K562 (cell line): ENCODE data around the gene SCARF2. TPM values are rescaled to one million over a fixed set of nuclear protein-coding genes. Genes with fewer than 3 reads are reported as not detected.

Experiments used
- ATAC-seq: fragments of 200-7000 bp; cut with Tn5 transposase; 3 replicates; pipeline ENCODE4 v1.9.1; 2020; ENCODE audit warnings: moderate library complexity
- BruUV-seq: library from RNA; stranded (reverse); fragments of 400-500 nt; replicated peaks from 2 replicates; lab custom pipeline; 2021; lab: Mats Ljungman, UMichigan
- CTCF ChIA-PET: fragments of 300-600 bp; formaldehyde crosslinking; extraction: SDS; loops from one replicate; lab custom pipeline; 2021; ENCODE audit warnings: low intra/inter-chr PET ratio; lab: Yijun Ruan, JAX
- POLR2A ChIA-PET: fragments of 300-600, 350-650 bp; sonication (Branson Sonifier 250); formaldehyde crosslinking; extraction: SDS; loops from one replicate; lab custom pipeline; 2021; ENCODE audit warnings: antibody characterized with exemption, inconsistent platforms; lab: Yijun Ruan, JAX
- DNase-seq, 4 experiments: peaks; one replicate each; pipeline versions ENCODE4 v3.0.0 to v3.0.0-alpha.2; 2011 to 2018; ENCODE audit warnings: low spot score in 3 of 4, mixed read lengths in 3 of 4; ENCODE audit errors: extremely low read depth in 1 of 4
- FAIRE-seq: peaks from 2 replicates; lab custom pipeline; 2011; peaks lifted over from hg19 to GRCh38; lab: Jason Lieb, UNC
- H2AFZ ChIP-seq: 2 replicates; pipeline ENCODE4 v1.6.0; 2011; ENCODE audit warnings: low read depth, low read length, control low read depth, inconsistent platforms
- H3K27ac ChIP-seq: fragments of 200-600 bp; 3 replicates; pipeline ENCODE4 v1.8.0; 2011; ENCODE audit warnings: low read depth, mild to moderate bottlenecking, control low read depth, inconsistent platforms, low read length, moderate library complexity, mixed read lengths; ENCODE audit errors: extremely low read depth
- H3K27me3 ChIP-seq, 2 experiments: fragments of 300-600 bp in 1 of 2; 2 replicates in 1 of 2; 3 replicates in 1 of 2; pipeline versions ENCODE4 v1.6.0 to v1.8.0; 2011; ENCODE audit warnings: inconsistent platforms in 2 of 2, low read length in 2 of 2, mild to moderate bottlenecking in 1 of 2, mixed read lengths in 1 of 2, moderate library complexity in 1 of 2; ENCODE audit not compliant: control insufficient read depth in 2 of 2, insufficient read depth in 2 of 2
- H3K36me3 ChIP-seq: fragments of 300-600 bp; 3 replicates; pipeline ENCODE4 v1.8.0; 2011; ENCODE audit warnings: mild to moderate bottlenecking, low read length, inconsistent platforms; ENCODE audit not compliant: control insufficient read depth, insufficient read depth
- H3K4me1 ChIP-seq, 2 experiments: fragments of 200-600 bp in 1 of 2; replicated peaks in 1 of 2; 2 replicates in 1 of 2; 3 replicates in 1 of 2; pipeline versions ENCODE4 v1.5.1 to v1.8.0; 2011; ENCODE audit warnings: inconsistent platforms in 2 of 2, low read length in 2 of 2, mild to moderate bottlenecking in 1 of 2, mixed read lengths in 1 of 2, moderate library complexity in 1 of 2; ENCODE audit not compliant: control insufficient read depth in 2 of 2, insufficient read depth in 2 of 2
- H3K4me2 ChIP-seq: 2 replicates; pipeline ENCODE4 v1.6.1; 2011; ENCODE audit warnings: low read length, control low read depth, inconsistent platforms, mixed read lengths; ENCODE audit not compliant: insufficient read depth
- H3K4me3 ChIP-seq: fragments of 200-600 bp; sonication (generic), shearing (Covaris generic); 2 replicates; pipeline ENCODE4 v1.5.1; 2016; ENCODE audit warnings: control low read depth, inconsistent platforms
- H3K79me2 ChIP-seq: fragments of 200-600 bp; 3 replicates; pipeline ENCODE4 v1.8.0; 2011; ENCODE audit warnings: low read length, inconsistent platforms; ENCODE audit not compliant: control insufficient read depth, insufficient read depth
- H3K9ac ChIP-seq, 2 experiments: 2 replicates each; pipeline versions ENCODE4 v1.6.0 to v1.6.1; 2011; ENCODE audit warnings: low read depth in 2 of 2, low read length in 2 of 2, control low read depth in 1 of 2, inconsistent platforms in 1 of 2, mild to moderate bottlenecking in 1 of 2, mixed read lengths in 1 of 2; ENCODE audit not compliant: insufficient read depth in 1 of 2
- H3K9me1 ChIP-seq: one replicate; pipeline ENCODE4 v1.6.0; 2011; ENCODE audit warnings: inconsistent platforms, mild to moderate bottlenecking, low read length, moderate library complexity; ENCODE audit not compliant: control insufficient read depth, insufficient read depth
- H3K9me3 ChIP-seq: replicated peaks from 2 replicates; pipeline ENCODE4 v1.5.1; 2011; ENCODE audit warnings: low read depth, low read length, inconsistent platforms; ENCODE audit not compliant: control insufficient read depth, insufficient read depth
- H4K20me1 ChIP-seq: replicated peaks from 2 replicates; pipeline ENCODE4 v1.6.1; 2011; ENCODE audit warnings: low read length, inconsistent platforms, mixed read lengths; ENCODE audit not compliant: control insufficient read depth, insufficient read depth
- BRCA1 ChIP-seq, 2 experiments: fragments of 450-650 bp in 1 of 2; sonication (generic) in 1 of 2; formaldehyde crosslinking in 1 of 2; IDR thresholded peaks; 2 replicates each; pipeline versions ENCODE4 v1.5.0 to v1.6.1; 2017 to 2020; ENCODE audit warnings: mild to moderate bottlenecking in 1 of 2, missing genetic modification reagents in 1 of 2
- EHMT2 ChIP-seq: fragments of 450-650 bp; IDR thresholded peaks from 2 replicates; pipeline ENCODE4 v1.6.1; 2018; ENCODE audit warnings: antibody characterized with exemption
- HNRNPH1 ChIP-seq: fragments of 200-400 bp; formaldehyde crosslinking; optimal IDR thresholded peaks from 2 replicates; pipeline ENCODE3; 2017; ENCODE audit warnings: low read depth, mild to moderate bottlenecking, low read length, moderate library complexity
- JUNB ChIP-seq: fragments of 450-650 bp; formaldehyde crosslinking; conservative IDR thresholded peaks from 2 replicates; pipeline ENCODE4 v1.4.0; 2020; ENCODE audit warnings: mild to moderate bottlenecking
- NR2C1 ChIP-seq, 2 experiments: fragments of 450-650 bp; IDR thresholded peaks; 2 replicates each; pipeline ENCODE4 v1.6.1; 2017; ENCODE audit warnings: mild to moderate bottlenecking in 2 of 2, antibody characterized with exemption in 1 of 2, inconsistent platforms in 1 of 2, missing compliant biosample characterization in 1 of 2, missing genetic modification characterization in 1 of 2
- ZKSCAN3 ChIP-seq: fragments of 250-450 bp; sonication (Bioruptor Pico); IDR thresholded peaks from 2 replicates; pipeline ENCODE4 v1.4.0; 2020
- ZNF717 ChIP-seq: fragments of 250-450 bp; sonication (Bioruptor Pico); IDR thresholded peaks from 2 replicates; pipeline ENCODE4 v1.5.0; 2021
- WGBS: fragments of 100-300 bp; shearing (Covaris generic); methylation state at CpG from one replicate; pipeline ENCODE4 v1.1.6; 2016; ENCODE audit warnings: low coverage, mixed read lengths; ENCODE audit not compliant: insufficient coverage; ENCODE audit errors: missing lambda C conversion rate; 5-methylcytosine and 5-hydroxymethylcytosine counted together
- in situ Hi-C: fragments of 300-500 bp; cut with MboI; formaldehyde crosslinking; loops from 4 replicates; pipeline ENCODE4 v1.15.0; 2018; ENCODE audit warnings: inconsistent platforms, mixed read lengths
- intact Hi-C: fragments of 100-400 bp; cut with micrococcal nuclease; formaldehyde crosslinking; loops from 2 replicates; pipeline ENCODE4 v1.14.2; 2022
- polyA plus RNA-seq, 8 experiments: library from polyadenylated mRNA; depleted of rRNA in 4 of 8; stranded (reverse) in 5 of 8; unstranded in 3 of 8; fragments of >200 nt; fragmentation: Nextera tagmentation in 2 of 8; fragmentation: Illumina TruSeq in 1 of 8; extraction: Ambion mirVana in 2 of 8; extraction: Trizol in 1 of 8; gene quantifications; 2 replicates each; pipeline versions ENCODE4 v1.2.1 to v1.2.3, GENCODE V29; 2011 to 2014; ENCODE audit warnings: inconsistent platforms in 1 of 8, missing spikeins in 1 of 8
- total RNA-seq, 7 experiments: library from RNA; depleted of rRNA in 6 of 7; stranded (reverse); fragments of >200 nt in 6 of 7; fragmentation: Illumina TruSeq in 2 of 7; extraction: Trizol in 2 of 7; gene quantifications; 2 replicates each; pipeline versions ENCODE4 v1.2.1 to v1.2.3, GENCODE V29; 2011 to 2021; ENCODE audit warnings: low replicate concordance in 1 of 7
- TF ChIP-seq, protein P1 (sequence below): fragments of 250-450 bp; sonication (Bioruptor Pico); IDR thresholded peaks from 2 replicates; pipeline ENCODE4 v1.5.1; 2021; ENCODE audit warnings: mild to moderate bottlenecking
- TF ChIP-seq, protein P2 (sequence below): sonication (generic); formaldehyde crosslinking; IDR thresholded peaks from 2 replicates; pipeline ENCODE4 v1.8.0; 2023; ENCODE audit warnings: missing genetic modification reagents, mild to moderate bottlenecking, borderline replicate concordance
- TF ChIP-seq, protein P3 (sequence below), 3 experiments: IDR thresholded peaks in 2 of 3; conservative IDR thresholded peaks in 1 of 3; 2 replicates each; pipeline ENCODE4 v1.5.1; 2011 to 2012; ENCODE audit warnings: low read length in 3 of 3, mild to moderate bottlenecking in 3 of 3, control low read depth in 2 of 3, improper control_type of control experiment in 1 of 3, inconsistent platforms in 1 of 3, low read depth in 1 of 3, mixed read lengths in 1 of 3, moderate library complexity in 1 of 3; ENCODE audit not compliant: insufficient read depth in 2 of 3

Gene SCARF2
- total and polyA plus RNA-seq, 9 of the 15 experiments (the other 6 are each of a cell fraction or from before 2014, with no cell fraction given) = 0.06 to 0.32 (median 0.21) TPM; not detected in 5

DNA sequence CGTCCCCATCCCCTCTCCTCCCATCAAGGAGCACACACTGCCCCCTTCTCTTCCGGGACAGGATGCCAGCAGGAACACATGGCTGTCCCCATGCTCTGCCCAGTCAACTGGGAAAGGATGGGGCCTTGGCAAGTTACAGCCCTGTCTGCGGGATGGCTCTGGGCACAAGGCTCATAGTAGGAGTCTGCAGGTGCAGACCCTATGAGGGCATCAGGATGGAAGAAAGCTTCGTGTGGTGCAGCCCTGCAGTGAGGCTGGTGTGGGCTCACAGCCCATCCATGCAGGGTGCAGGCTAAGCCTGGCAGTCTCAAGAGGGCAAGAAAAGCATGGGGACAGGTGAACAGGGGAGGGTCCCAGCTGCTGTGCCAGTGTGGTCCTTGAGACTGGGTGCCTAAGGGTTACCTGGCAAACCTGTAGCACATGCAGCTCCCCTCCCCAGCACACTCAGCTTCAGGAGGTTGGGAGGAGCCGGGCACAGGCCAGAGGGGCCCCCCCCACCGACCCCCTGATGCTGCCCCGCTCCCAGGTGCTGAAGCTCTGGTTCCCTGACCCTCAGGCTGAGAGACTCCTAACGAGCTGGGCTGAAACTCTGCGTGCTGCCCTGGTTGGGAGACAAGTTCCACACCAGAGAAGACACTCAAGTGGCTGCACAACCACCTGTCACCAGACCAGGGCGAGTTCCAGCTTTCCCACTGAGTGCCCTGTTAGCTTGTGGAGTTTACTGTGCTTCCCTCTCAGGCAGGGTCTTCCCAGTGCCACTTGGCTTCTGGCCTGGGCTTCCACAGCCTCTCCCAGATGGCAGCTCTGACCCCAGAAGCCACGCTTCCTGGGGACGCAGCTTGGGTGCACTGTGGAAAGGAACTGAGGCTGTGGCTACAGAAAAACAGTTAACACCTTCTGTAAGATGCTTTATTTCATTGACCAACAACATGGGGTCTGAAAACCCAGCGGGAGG is 3.3 kb upstream of the SCARF2 start:
- H3K36me3 ChIP-seq = no peaks in the 10 kb centered on the region
- H3K9ac ChIP-seq = peak overlapping the region in 1 of 2 experiments; percentile 62; a peak in 2 of 4 replicates
- no peak for FAIRE-seq
- H3K9me3 ChIP-seq = no peaks in the 10 kb centered on the region
- no peak overlapping the region for H3K4me3 ChIP-seq
- no peak for DNase-seq
- peaks cover 45% of the 10 kb centered on the region for H4K20me1 ChIP-seq
- no peak overlapping the region for H2AFZ ChIP-seq
- H3K9me1 ChIP-seq = no peaks in the 10 kb centered on the region
- ChIA-PET POLR2A (interaction anchor here (0.6 to 4.8 kb wide), 13 partner anchors 9 to 205 kb away, joined by 3 to 35 read pairs (median 4); partner anchors contain the start of genes MED15 and ZNF74), CTCF (interaction anchor here (0.5 to 2.2 kb wide), 3 partner anchors 15 to 1372 kb away, joined by 4 to 7 read pairs (median 5); no protein-coding TSS in a partner anchor)
- H3K27me3 ChIP-seq = peaks cover 42 to 65% of the 10 kb centered on the region in 2 experiments
- no TSS peak for BruUV-seq
- 3% methylated on average over 13 of the region's 13 CpGs for WGBS
- intact Hi-C loops = no loop called here
- H3K27ac ChIP-seq = no peak overlapping the region
- H3K79me2 ChIP-seq = no peaks in the 10 kb centered on the region
- H3K4me1 ChIP-seq = peaks cover 0 to 37% of the 10 kb centered on the region in 2 experiments; a peak in 2 of 5 replicates
- in situ Hi-C loops = no loop called here
- no peak overlapping the region for H3K4me2 ChIP-seq
- ATAC-seq = no peak
- TF ChIP-seq, protein P1, sequence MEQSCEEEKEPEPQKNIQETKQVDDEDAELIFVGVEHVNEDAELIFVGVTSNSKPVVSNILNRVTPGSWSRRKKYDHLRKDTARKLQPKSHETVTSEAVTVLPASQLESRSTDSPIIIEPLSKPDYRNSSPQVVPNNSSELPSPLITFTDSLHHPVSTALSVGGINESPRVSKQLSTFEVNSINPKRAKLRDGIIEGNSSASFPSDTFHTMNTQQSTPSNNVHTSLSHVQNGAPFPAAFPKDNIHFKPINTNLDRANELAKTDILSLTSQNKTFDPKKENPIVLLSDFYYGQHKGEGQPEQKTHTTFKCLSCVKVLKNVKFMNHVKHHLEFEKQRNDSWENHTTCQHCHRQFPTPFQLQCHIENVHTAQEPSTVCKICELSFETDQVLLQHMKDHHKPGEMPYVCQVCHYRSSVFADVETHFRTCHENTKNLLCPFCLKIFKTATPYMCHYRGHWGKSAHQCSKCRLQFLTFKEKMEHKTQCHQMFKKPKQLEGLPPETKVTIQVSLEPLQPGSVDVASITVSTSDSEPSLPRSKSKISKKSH (CRISPR knock-in tag) = no peak
- peak; percentile 61; the same call in 1 of the 2 replicates for TF ChIP-seq ZNF717 (CRISPR knock-in tag)
- TF ChIP-seq, protein P2, sequence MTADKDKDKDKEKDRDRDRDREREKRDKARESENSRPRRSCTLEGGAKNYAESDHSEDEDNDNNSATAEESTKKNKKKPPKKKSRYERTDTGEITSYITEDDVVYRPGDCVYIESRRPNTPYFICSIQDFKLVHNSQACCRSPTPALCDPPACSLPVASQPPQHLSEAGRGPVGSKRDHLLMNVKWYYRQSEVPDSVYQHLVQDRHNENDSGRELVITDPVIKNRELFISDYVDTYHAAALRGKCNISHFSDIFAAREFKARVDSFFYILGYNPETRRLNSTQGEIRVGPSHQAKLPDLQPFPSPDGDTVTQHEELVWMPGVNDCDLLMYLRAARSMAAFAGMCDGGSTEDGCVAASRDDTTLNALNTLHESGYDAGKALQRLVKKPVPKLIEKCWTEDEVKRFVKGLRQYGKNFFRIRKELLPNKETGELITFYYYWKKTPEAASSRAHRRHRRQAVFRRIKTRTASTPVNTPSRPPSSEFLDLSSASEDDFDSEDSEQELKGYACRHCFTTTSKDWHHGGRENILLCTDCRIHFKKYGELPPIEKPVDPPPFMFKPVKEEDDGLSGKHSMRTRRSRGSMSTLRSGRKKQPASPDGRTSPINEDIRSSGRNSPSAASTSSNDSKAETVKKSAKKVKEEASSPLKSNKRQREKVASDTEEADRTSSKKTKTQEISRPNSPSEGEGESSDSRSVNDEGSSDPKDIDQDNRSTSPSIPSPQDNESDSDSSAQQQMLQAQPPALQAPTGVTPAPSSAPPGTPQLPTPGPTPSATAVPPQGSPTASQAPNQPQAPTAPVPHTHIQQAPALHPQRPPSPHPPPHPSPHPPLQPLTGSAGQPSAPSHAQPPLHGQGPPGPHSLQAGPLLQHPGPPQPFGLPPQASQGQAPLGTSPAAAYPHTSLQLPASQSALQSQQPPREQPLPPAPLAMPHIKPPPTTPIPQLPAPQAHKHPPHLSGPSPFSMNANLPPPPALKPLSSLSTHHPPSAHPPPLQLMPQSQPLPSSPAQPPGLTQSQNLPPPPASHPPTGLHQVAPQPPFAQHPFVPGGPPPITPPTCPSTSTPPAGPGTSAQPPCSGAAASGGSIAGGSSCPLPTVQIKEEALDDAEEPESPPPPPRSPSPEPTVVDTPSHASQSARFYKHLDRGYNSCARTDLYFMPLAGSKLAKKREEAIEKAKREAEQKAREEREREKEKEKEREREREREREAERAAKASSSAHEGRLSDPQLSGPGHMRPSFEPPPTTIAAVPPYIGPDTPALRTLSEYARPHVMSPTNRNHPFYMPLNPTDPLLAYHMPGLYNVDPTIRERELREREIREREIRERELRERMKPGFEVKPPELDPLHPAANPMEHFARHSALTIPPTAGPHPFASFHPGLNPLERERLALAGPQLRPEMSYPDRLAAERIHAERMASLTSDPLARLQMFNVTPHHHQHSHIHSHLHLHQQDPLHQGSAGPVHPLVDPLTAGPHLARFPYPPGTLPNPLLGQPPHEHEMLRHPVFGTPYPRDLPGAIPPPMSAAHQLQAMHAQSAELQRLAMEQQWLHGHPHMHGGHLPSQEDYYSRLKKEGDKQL (CRISPR knock-in tag) = peak; percentile 90
- TF ChIP-seq JUNB (CRISPR knock-in tag) = no peak
- TF ChIP-seq, protein P3, sequence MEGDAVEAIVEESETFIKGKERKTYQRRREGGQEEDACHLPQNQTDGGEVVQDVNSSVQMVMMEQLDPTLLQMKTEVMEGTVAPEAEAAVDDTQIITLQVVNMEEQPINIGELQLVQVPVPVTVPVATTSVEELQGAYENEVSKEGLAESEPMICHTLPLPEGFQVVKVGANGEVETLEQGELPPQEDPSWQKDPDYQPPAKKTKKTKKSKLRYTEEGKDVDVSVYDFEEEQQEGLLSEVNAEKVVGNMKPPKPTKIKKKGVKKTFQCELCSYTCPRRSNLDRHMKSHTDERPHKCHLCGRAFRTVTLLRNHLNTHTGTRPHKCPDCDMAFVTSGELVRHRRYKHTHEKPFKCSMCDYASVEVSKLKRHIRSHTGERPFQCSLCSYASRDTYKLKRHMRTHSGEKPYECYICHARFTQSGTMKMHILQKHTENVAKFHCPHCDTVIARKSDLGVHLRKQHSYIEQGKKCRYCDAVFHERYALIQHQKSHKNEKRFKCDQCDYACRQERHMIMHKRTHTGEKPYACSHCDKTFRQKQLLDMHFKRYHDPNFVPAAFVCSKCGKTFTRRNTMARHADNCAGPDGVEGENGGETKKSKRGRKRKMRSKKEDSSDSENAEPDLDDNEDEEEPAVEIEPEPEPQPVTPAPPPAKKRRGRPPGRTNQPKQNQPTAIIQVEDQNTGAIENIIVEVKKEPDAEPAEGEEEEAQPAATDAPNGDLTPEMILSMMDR (IDR thresholded peaks at IDR 0.05 in 2 of 3, conservative IDR thresholded peaks at IDR 0.05 in 1 of 3; ENCODE audit: insufficient read depth in 2 of 3, low read depth in 1 of 3, low read length in 3 of 3) = peak in 1 of 3 experiments; percentile 0; a peak in 1 of 6 replicates
- no peak for TF ChIP-seq HNRNPH1
- TF ChIP-seq ZKSCAN3 (CRISPR knock-in tag) = 0 out of 2 replicates have a peak, but pooled peaks have one; percentile 0
- no peak for TF ChIP-seq NR2C1 (IDR thresholded peaks at IDR 0.05)
- no peak for TF ChIP-seq NR2C1 (tag; IDR thresholded peaks at IDR 0.05)
- TF ChIP-seq BRCA1 (IDR thresholded peaks at IDR 0.05) = no peak
- 0 out of 2 replicates have a peak, but pooled peaks have one; percentile 74 for TF ChIP-seq BRCA1 (CRISPR knock-in tag; IDR thresholded peaks at IDR 0.05)
- TF ChIP-seq EHMT2 = no peak
